ENCODE data around the gene DNM1. TPM values are rescaled to one million over a fixed set of nuclear protein-coding genes. Genes with fewer than 3 reads are reported as not detected.
"Not testable (repeated sequence)": the region's sequence is repeated elsewhere in the genome, so short reads cannot be mapped to it uniquely, and the experiment has no call there.

DNM1 gene
- total RNA-seq, 1 donor from 2014 or later: 2.4 TPM

GRCh38 chr9:128230897-128231296 lies 27.7 kb downstream of the DNM1 start:
- H3K4me1 Mint-ChIP-seq (ENCODE audit: low read depth); DNase-seq (ENCODE audit: low spot score); H3K27ac Mint-ChIP-seq; H3K36me3 Mint-ChIP-seq (ENCODE audit: low read depth); H3K27me3 Mint-ChIP-seq (ENCODE audit: low read depth); H3K9me3 Mint-ChIP-seq; intact Hi-C loops (cut with micrococcal nuclease); H3K4me3 Mint-ChIP-seq (ENCODE audit: low read depth): not testable (repeated sequence)

GRCh38 chr9:128231638-128232527 lies 28.7 kb downstream of the DNM1 start:
- Mint-ChIP-seq H3K27ac (no peak overlapping the region), H3K27me3 (ENCODE audit: low read depth) (no peaks in the 10 kb centered on the region), H3K36me3 (ENCODE audit: low read depth) (no peaks in the 10 kb centered on the region), H3K4me1 (ENCODE audit: low read depth) (no peaks in the 10 kb centered on the region), H3K9me3 (no peaks in the 10 kb centered on the region), H3K4me3 (ENCODE audit: low read depth) (no peak overlapping the region)
- intact Hi-C loops (cut with micrococcal nuclease): no loop called here
- no peak for DNase-seq (ENCODE audit: low spot score)

GRCh38 chr9:128232528-128233428 lies 29.6 kb downstream of the DNM1 start:
- no peaks in the 10 kb centered on the region for H3K27me3 Mint-ChIP-seq (ENCODE audit: low read depth)
- no peak for DNase-seq (ENCODE audit: low spot score)
- H3K4me3 Mint-ChIP-seq (ENCODE audit: low read depth): no peak overlapping the region
- H3K27ac Mint-ChIP-seq: no peak overlapping the region
- no peaks in the 10 kb centered on the region for H3K36me3 Mint-ChIP-seq (ENCODE audit: low read depth)
- H3K9me3 Mint-ChIP-seq: no peaks in the 10 kb centered on the region
- no peaks in the 10 kb centered on the region for H3K4me1 Mint-ChIP-seq (ENCODE audit: low read depth)
- intact Hi-C loops (cut with micrococcal nuclease): no loop called here

GRCh38 chr9:128233817-128234406 lies 30.7 kb downstream of the DNM1 start:
- no peak overlapping the region for H3K27ac Mint-ChIP-seq
- H3K36me3 Mint-ChIP-seq (ENCODE audit: low read depth): no peaks in the 10 kb centered on the region
- no peaks in the 10 kb centered on the region for H3K4me1 Mint-ChIP-seq (ENCODE audit: low read depth)
- H3K9me3 Mint-ChIP-seq: no peaks in the 10 kb centered on the region
- intact Hi-C loops (cut with micrococcal nuclease): no loop called here
- DNase-seq (ENCODE audit: low spot score): no peak
- peaks cover 1% of the 10 kb centered on the region for H3K27me3 Mint-ChIP-seq (ENCODE audit: low read depth)
- H3K4me3 Mint-ChIP-seq (ENCODE audit: low read depth): no peak overlapping the region

- Mint-ChIP-seq H3K36me3 (ENCODE audit: low read depth) (no peaks in the 10 kb centered on the region), H3K27ac (no peak overlapping the region), H3K9me3 (no peaks in the 10 kb centered on the region), H3K4me1 (ENCODE audit: low read depth) (peaks cover 7% of the 10 kb centered on the region), H3K4me3 (ENCODE audit: low read depth) (no peak overlapping the region), H3K27me3 (ENCODE audit: low read depth) (peaks cover 14% of the 10 kb centered on the region)
- DNase-seq (ENCODE audit: low spot score): no peak
- intact Hi-C loops (cut with micrococcal nuclease): no loop called here
Observed at GRCh38 chr9:128242124-128242523, 38.9 kb downstream of the DNM1 start.

- H3K4me3 Mint-ChIP-seq (ENCODE audit: low read depth): no peak overlapping the region
- H3K27ac Mint-ChIP-seq: no peak overlapping the region
- peaks cover 7% of the 10 kb centered on the region for H3K4me1 Mint-ChIP-seq (ENCODE audit: low read depth)
- intact Hi-C loops (cut with micrococcal nuclease): no loop called here
- no peak for DNase-seq (ENCODE audit: low spot score)
- peaks cover 17% of the 10 kb centered on the region for H3K27me3 Mint-ChIP-seq (ENCODE audit: low read depth)
- no peaks in the 10 kb centered on the region for H3K9me3 Mint-ChIP-seq
- H3K36me3 Mint-ChIP-seq (ENCODE audit: low read depth): no peaks in the 10 kb centered on the region
Observed at GRCh38 chr9:128242828-128243214, 39.6 kb downstream of the DNM1 start.

- DNase-seq (ENCODE audit: low spot score): no peak
Observed at GRCh38 chr9:128243215-128244018, 40.2 kb downstream of the DNM1 start.

GRCh38 chr9:128244091-128244836 lies 41.1 kb downstream of the DNM1 start:
- Mint-ChIP-seq H3K4me1 (ENCODE audit: low read depth) (peaks cover 7% of the 10 kb centered on the region), H3K9me3 (no peaks in the 10 kb centered on the region), H3K4me3 (ENCODE audit: low read depth) (no peak overlapping the region), H3K36me3 (ENCODE audit: low read depth) (no peaks in the 10 kb centered on the region), H3K27me3 (ENCODE audit: low read depth) (peaks cover 20% of the 10 kb centered on the region), H3K27ac (no peak overlapping the region)
- no peak for DNase-seq (ENCODE audit: low spot score)
- intact Hi-C loops (cut with micrococcal nuclease): no loop called here

More at GRCh38 chr9:128243215-128244018, 40.2 kb downstream of the DNM1 start:
- Mint-ChIP-seq H3K9me3 (no peaks in the 10 kb centered on the region), H3K4me3 (ENCODE audit: low read depth) (no peak overlapping the region), H3K4me1 (ENCODE audit: low read depth) (peaks cover 7% of the 10 kb centered on the region), H3K36me3 (ENCODE audit: low read depth) (no peaks in the 10 kb centered on the region), H3K27ac (no peak overlapping the region), H3K27me3 (ENCODE audit: low read depth) (peaks cover 18% of the 10 kb centered on the region)
- intact Hi-C loops (cut with micrococcal nuclease): no loop called here

GRCh38 chr9:128244837-128245231 lies 41.7 kb downstream of the DNM1 start:
- H3K4me3 Mint-ChIP-seq (ENCODE audit: low read depth): no peak overlapping the region
- peaks cover 10% of the 10 kb centered on the region for H3K4me1 Mint-ChIP-seq (ENCODE audit: low read depth)
- no peak overlapping the region for H3K27ac Mint-ChIP-seq
- intact Hi-C loops (cut with micrococcal nuclease): no loop called here
- DNase-seq (ENCODE audit: low spot score): no peak
- H3K36me3 Mint-ChIP-seq (ENCODE audit: low read depth): no peaks in the 10 kb centered on the region
- peaks cover 23% of the 10 kb centered on the region for H3K27me3 Mint-ChIP-seq (ENCODE audit: low read depth)
- H3K9me3 Mint-ChIP-seq: no peaks in the 10 kb centered on the region

GRCh38 chr9:128245421-128246151 lies 42.4 kb downstream of the DNM1 start:
- H3K36me3 Mint-ChIP-seq (ENCODE audit: low read depth): no peaks in the 10 kb centered on the region

GRCh38 chr9:128246471-128246870 lies 43.3 kb downstream of the DNM1 start:
- no peaks in the 10 kb centered on the region for H3K36me3 Mint-ChIP-seq (ENCODE audit: low read depth)
- intact Hi-C loops (cut with micrococcal nuclease): no loop called here
- DNase-seq (ENCODE audit: low spot score): no peak
- H3K4me3 Mint-ChIP-seq (ENCODE audit: low read depth): no peak overlapping the region
- H3K27me3 Mint-ChIP-seq (ENCODE audit: low read depth): peaks cover 28% of the 10 kb centered on the region
- peaks cover 15% of the 10 kb centered on the region for H3K4me1 Mint-ChIP-seq (ENCODE audit: low read depth)
- H3K27ac Mint-ChIP-seq: no peak overlapping the region
- H3K9me3 Mint-ChIP-seq: no peaks in the 10 kb centered on the region

More at GRCh38 chr9:128245421-128246151, 42.4 kb downstream of the DNM1 start:
- Mint-ChIP-seq H3K9me3 (no peaks in the 10 kb centered on the region), H3K4me1 (ENCODE audit: low read depth) (peaks cover 12% of the 10 kb centered on the region), H3K27ac (no peak overlapping the region), H3K4me3 (ENCODE audit: low read depth) (no peak overlapping the region), H3K27me3 (ENCODE audit: low read depth) (peaks cover 25% of the 10 kb centered on the region)
- intact Hi-C loops (cut with micrococcal nuclease): no loop called here
- DNase-seq (ENCODE audit: low spot score): no peak

Data from activated T-helper 2 cell treated with anti-CD3 and anti-CD28 coated beads, Interferon-gamma antibody, Interleukin-2, Interleukin-4, amounts not matched to agents 10 μg/mL and 5 μg/mL and 100 μg/mL, durations not matched to agents 14 hours and 24 hours and 36 hours (primary cell).